Heart right ventricle (tissue), 16 donors: ENCODE measurements around the gene DOCK4. TPM values are rescaled to one million over a fixed set of nuclear protein-coding genes. Genes with fewer than 3 reads are reported as not detected.

Source experiments
- ATAC-seq, 8 donors: fragments of 200-7000 bp; cut with Tn5 transposase; one replicate each; pipeline ENCODE4 v1.9.1; 2020; ENCODE audit warnings: mild to moderate bottlenecking in 8 of 8, moderate library complexity in 8 of 8, moderate number of reproducible peaks in 1 of 8
- DNase-seq, 2 donors: peaks; one replicate each; pipeline ENCODE4 v3.0.0-alpha.2; 2020
- H3K27ac ChIP-seq, 10 donors: fragments of 200-600 bp; sonication (generic) in 2 of 10; one replicate each; pipeline versions ENCODE4 v1.5.0 to v1.8.0; 2020 to 2022; ENCODE audit warnings: mild to moderate bottlenecking in 3 of 10
- H3K27me3 ChIP-seq, 7 donors: fragments of 200-600 bp; one replicate each; pipeline ENCODE4 v1.8.0; 2021 to 2022; ENCODE audit warnings: mild to moderate bottlenecking in 2 of 7
- H3K36me3 ChIP-seq, 9 donors: fragments of 200-600 bp; sonication (generic) in 1 of 9; one replicate each; pipeline versions ENCODE4 v1.5.0 to v1.8.0; 2020 to 2022; ENCODE audit warnings: mild to moderate bottlenecking in 2 of 9
- H3K4me1 ChIP-seq, 9 donors: fragments of 200-600 bp; sonication (generic) in 1 of 9; one replicate each; pipeline versions ENCODE4 v1.5.0 to v1.8.0; 2020 to 2022; ENCODE audit warnings: mild to moderate bottlenecking in 4 of 9
- H3K4me3 ChIP-seq, 10 donors: fragments of 200-600 bp; sonication (generic) in 2 of 10; one replicate each; pipeline versions ENCODE4 v1.5.0 to v1.8.0; 2020 to 2022; ENCODE audit warnings: mild to moderate bottlenecking in 7 of 10, moderate library complexity in 2 of 10
- H3K9me3 ChIP-seq, 11 donors: fragments of 200-600 bp in 10 of 11; sonication (generic) in 2 of 11; one replicate each; pipeline versions ENCODE4 v1.5.0 to v1.8.0; 2013 to 2022; ENCODE audit warnings: mild to moderate bottlenecking in 2 of 11, control low read depth in 1 of 11, moderate library complexity in 1 of 11
- WGBS, 2 donors: extraction: QIAGEN DNeasy Blood & Tissue Kit; methylation state at CpG; one replicate each; pipeline ENCODE4 v1.1.7; 2013; ENCODE audit warnings: inconsistent platforms in 1 of 2; 5-methylcytosine and 5-hydroxymethylcytosine counted together
- intact Hi-C, 10 donors: fragments of 100-400 bp; cut with DNase I; formaldehyde crosslinking; loops; one replicate each; pipeline versions ENCODE4 v1.11.1 to v1.14.2; 2022
- polyA plus RNA-seq, 2 donors: library from polyadenylated mRNA; stranded (reverse); fragments of 200-250 nt; gene quantifications; one replicate each; pipeline ENCODE4 v1.2.3, GENCODE V29; 2013
- total RNA-seq, 10 donors: library from RNA; stranded (reverse); fragmentation: NEBNext Ultra II Directional in 3 of 10; extraction: Animal tissue kit (Norgen Biotek cat#: 25700) in 3 of 10; gene quantifications; one replicate each; pipeline versions ENCODE4 v1.2.1 to v1.2.4, GENCODE V29; 2021 to 2023
- TF ChIP-seq, protein P1 (sequence below), 9 donors: fragments of 200-600 bp; sonication (generic) in 2 of 9; IDR thresholded peaks; one replicate each; pipeline versions ENCODE4 v1.5.0 to v1.8.0; 2021 to 2022; ENCODE audit warnings: antibody characterized with exemption in 9 of 9, mild to moderate bottlenecking in 5 of 9, moderate library complexity in 1 of 9
- donor health status: Arrhythmogenic right ventricular cardiomyopathy.
- donor health status: ischemic (EF 13 %, LVEDD 7.1; RV severe dilation, severe dysfunction).
- donor health status: healthy with polysubstance abuse.
- donor health status: DM: no; HTN: yes; CAD: no.
- donor health status: DM: no; HTN: no; CAD: no.
- donor health status: ischemic (EF 25% LVEDD 6.9; RV normal size, moderate dysfunction).
- donor health status: ischemic (EF 25% LVEDD 5.7; RV mildly dilated, moderate dysfunction).
- donor health status: healthy.
- donor health status: DM: yes; HTN: yes; CAD: no.
- donor health status: Ischemic cardiomyopathy.
- donor health status: ischemic (EF 35%, LVEDD 5.7; RV mildly dilated, moderate dysfunction).
- donor health status: nonischemic (EF 11% LVEDD 7.7; RV severe dilation, severe dysfunction).
- donor health status: DM: yes; HTN: yes; CAD: no.
- donor health status: PGD.
- donor health status: ischemic (EF 29% LVEDD 5.4; RV normal size, mild dysfunction).
- donor health status: nonischemic (EF 23%, LVEDD 6.1; RV moderate dilation, normal function).

The DOCK4 gene
- total and polyA plus RNA-seq, 12 donors, result 2.6 to 26.8 (median 14.7) TPM

DNA sequence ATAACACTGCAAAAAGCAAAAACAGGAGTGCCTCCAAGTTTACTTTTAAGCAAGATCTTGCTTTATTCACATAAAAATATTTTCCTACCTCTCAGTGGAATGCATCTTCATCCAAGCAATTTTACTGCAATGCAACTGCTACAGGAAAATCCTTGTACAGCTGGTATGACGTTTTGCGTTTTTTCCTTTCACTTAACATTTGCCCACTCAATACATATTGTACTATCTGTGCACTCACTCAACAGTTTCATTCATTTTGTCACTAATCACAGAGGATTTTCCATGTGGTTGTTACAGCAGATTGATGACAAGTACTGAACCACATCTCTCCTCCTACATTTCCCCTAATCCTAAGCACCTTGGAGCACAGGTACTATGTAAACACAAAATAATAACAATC, 421.9 kb downstream of the DOCK4 start:
- no peaks in the 10 kb centered on the region for H3K27me3 ChIP-seq
- H3K4me3 ChIP-seq, result no peak overlapping the region
- H3K9me3 ChIP-seq, result no peaks in the 10 kb centered on the region
- H3K27ac ChIP-seq, result no peak overlapping the region
- DNase-seq, result no peak
- H3K36me3 ChIP-seq, result peaks cover 0 to 55% (median 5%) of the 10 kb centered on the region in 9 donors
- 84 to 90% methylated on average over 2 of the region's 2 CpGs for WGBS, 2 donors
- intact Hi-C loops, result loop anchor here in 1 of 10 donors (5.0 kb wide), 1 partner anchor 43 kb away; no protein-coding TSS in a partner anchor
- ATAC-seq, result no peak
- TF ChIP-seq, protein P1, sequence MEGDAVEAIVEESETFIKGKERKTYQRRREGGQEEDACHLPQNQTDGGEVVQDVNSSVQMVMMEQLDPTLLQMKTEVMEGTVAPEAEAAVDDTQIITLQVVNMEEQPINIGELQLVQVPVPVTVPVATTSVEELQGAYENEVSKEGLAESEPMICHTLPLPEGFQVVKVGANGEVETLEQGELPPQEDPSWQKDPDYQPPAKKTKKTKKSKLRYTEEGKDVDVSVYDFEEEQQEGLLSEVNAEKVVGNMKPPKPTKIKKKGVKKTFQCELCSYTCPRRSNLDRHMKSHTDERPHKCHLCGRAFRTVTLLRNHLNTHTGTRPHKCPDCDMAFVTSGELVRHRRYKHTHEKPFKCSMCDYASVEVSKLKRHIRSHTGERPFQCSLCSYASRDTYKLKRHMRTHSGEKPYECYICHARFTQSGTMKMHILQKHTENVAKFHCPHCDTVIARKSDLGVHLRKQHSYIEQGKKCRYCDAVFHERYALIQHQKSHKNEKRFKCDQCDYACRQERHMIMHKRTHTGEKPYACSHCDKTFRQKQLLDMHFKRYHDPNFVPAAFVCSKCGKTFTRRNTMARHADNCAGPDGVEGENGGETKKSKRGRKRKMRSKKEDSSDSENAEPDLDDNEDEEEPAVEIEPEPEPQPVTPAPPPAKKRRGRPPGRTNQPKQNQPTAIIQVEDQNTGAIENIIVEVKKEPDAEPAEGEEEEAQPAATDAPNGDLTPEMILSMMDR (IDR thresholded peaks at IDR 0.05), result no peak
- H3K4me1 ChIP-seq, result peaks cover 0 to 7% (median 0%) of the 10 kb centered on the region in 9 donors

DNA sequence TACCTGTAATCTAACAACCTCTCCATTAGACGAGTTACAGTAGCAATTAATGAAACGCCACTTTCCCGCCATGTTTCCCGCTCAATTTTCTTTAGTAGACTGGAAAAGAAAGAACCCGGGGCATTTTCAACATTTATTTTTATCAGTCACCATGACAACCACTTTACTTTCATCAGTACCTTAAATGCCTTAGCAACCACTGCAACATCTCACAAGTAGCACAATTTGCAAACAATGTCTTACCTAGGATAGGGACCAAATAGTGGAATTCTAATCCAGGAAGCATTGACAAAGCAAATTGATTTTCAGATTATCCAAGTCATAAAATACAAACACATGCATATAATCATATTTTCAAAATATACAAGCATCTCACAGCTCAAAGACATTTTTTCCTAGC, 422.3 kb downstream of the DOCK4 start:
- intact Hi-C loops, result loop anchor here in 1 of 10 donors (5.0 kb wide), 1 partner anchor 43 kb away; no protein-coding TSS in a partner anchor
- Histone ChIP-seq H3K36me3 (peaks cover 0 to 55% (median 5%) of the 10 kb centered on the region in 9 donors), H3K27me3 (no peaks in the 10 kb centered on the region), H3K27ac (no peak overlapping the region), H3K4me1 (peaks cover 0 to 4% (median 0%) of the 10 kb centered on the region in 9 donors), H3K9me3 (no peaks in the 10 kb centered on the region), H3K4me3 (no peak overlapping the region)
- DNase-seq (no peak), ATAC-seq (no peak)
- TF ChIP-seq, protein P1 (IDR thresholded peaks at IDR 0.05), result no peak
- 92 to 96% methylated on average over 5 of the region's 5 CpGs for WGBS, 2 donors

DNA sequence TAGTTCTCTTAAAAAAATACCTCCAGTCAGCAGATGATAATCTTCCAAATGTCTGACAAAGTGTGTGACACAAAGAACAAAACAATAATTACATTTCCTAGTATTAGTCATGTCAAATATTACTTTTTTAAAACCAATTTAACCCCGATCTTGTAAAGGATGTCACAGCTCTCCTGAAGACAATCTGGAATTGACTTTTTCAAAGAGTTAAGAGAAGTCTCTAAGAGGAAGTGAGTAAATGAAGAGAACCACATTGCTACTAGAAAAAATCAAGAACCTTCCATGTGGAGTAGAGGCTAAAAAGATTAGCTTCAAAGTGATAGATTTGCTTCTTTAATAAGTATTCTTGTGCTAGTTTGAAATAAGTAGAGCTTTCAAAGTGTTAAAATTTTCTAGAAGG, 425.7 kb downstream of the DOCK4 start:
- TF ChIP-seq, protein P1 (IDR thresholded peaks at IDR 0.05), result no peak
- Histone ChIP-seq H3K27me3 (no peaks in the 10 kb centered on the region), H3K27ac (no peak overlapping the region), H3K4me3 (no peak overlapping the region), H3K36me3 (peaks cover 0 to 82% (median 21%) of the 10 kb centered on the region in 9 donors), H3K4me1 (no peaks in the 10 kb centered on the region), H3K9me3 (peaks cover 0 to 24% (median 7%) of the 10 kb centered on the region in 11 donors)
- ATAC-seq (no peak), DNase-seq (no peak)
- 82 to 85% methylated on average over 1 of the region's 1 CpG for WGBS, 2 donors
- intact Hi-C loops, result loop anchor here in 1 of 10 donors (5.0 kb wide), 1 partner anchor 47 kb away; no protein-coding TSS in a partner anchor

DNA sequence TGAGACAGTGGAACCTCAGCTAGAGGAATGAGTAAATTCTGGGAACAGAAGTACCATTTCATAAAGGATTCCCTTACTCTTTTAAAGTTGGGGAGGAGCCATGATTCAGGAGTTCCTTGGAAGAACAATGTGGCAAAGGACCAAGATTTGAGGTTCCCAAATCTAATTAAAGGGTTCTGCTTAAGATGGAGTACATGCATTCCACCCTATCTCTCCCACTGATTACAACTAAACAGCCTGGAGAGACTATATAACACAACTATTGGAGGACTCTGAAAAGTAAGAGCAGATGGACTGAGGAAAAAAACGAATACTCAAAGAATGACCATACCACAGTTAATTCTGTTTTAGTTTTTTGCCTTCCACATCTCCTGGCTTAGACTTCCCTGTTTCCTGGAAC, 431.0 kb downstream of the DOCK4 start:
- no peak for ATAC-seq
- Histone ChIP-seq H3K27me3 (no peaks in the 10 kb centered on the region), H3K4me3 (no peak overlapping the region), H3K36me3 (peaks cover 0 to 79% (median 18%) of the 10 kb centered on the region in 9 donors), H3K27ac (no peak overlapping the region), H3K9me3 (peaks cover 0 to 24% (median 7%) of the 10 kb centered on the region in 11 donors), H3K4me1 (no peaks in the 10 kb centered on the region)
- TF ChIP-seq, protein P1 (IDR thresholded peaks at IDR 0.05), result no peak
- intact Hi-C loops, result loop anchor here in 1 of 10 donors (10.0 kb wide), 1 partner anchor 70 kb away; no protein-coding TSS in a partner anchor
- 73 to 78% methylated on average over 1 of the region's 1 CpG for WGBS, 2 donors
- DNase-seq, result no peak
